ENCODE results near the gene SNRNP35.
A peak's percentile ranks its signal among the peaks of the same experiment; 100 is the strongest.

Gene SNRNP35

DNA sequence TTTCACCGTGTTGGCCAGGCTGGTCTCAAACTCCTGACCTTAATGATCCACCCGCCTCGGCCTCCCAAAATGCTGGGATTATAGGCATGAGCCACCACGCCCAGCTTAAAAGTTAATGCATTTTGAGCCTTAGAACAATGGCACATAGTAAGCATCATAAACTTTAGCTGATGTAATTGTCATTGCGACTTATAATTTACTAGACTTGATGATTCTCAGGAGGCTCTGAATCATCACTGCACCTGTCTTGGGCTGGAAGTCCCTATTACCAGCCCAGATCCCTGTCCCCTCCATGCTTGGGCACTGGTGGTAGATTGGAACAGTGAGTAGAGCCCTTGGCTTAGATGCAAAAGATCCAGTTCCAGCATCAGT is 47.9 kb upstream of the SNRNP35 start:
- TF ChIP-seq PPARA (CRISPR knock-in tag; IDR thresholded peaks at IDR 0.05; ENCODE audit: borderline replicate concordance) (no peak), ESRRG (CRISPR knock-in tag; IDR thresholded peaks at IDR 0.05) (no peak), ZFP3 (CRISPR knock-in tag; IDR thresholded peaks at IDR 0.05) (no peak), GLIS3 (CRISPR knock-in tag; IDR thresholded peaks at IDR 0.05) (no peak), SNAI2 (CRISPR knock-in tag; IDR thresholded peaks at IDR 0.05) (no peak), OSR1 (CRISPR knock-in tag; IDR thresholded peaks at IDR 0.05) (no peak), ZNF70 (CRISPR knock-in tag; IDR thresholded peaks at IDR 0.05) (no peak), TOX (CRISPR knock-in tag; IDR thresholded peaks at IDR 0.05; ENCODE audit: borderline replicate concordance) (no peak), ZNF565 (CRISPR knock-in tag; conservative IDR thresholded peaks at IDR 0.05; ENCODE audit: low read depth) (no peak), ZFP30 (CRISPR knock-in tag; IDR thresholded peaks at IDR 0.05) (no peak), RARB (CRISPR knock-in tag; IDR thresholded peaks at IDR 0.05) (no peak), CREB5 (CRISPR knock-in tag; IDR thresholded peaks at IDR 0.05; ENCODE audit: low read depth) (no peak), ZNF8 (CRISPR knock-in tag; IDR thresholded peaks at IDR 0.05) (no peak), CSDC2 (CRISPR knock-in tag; IDR thresholded peaks at IDR 0.05) (no peak), CSRNP3 (CRISPR knock-in tag; IDR thresholded peaks at IDR 0.05) (no peak), ARNTL (CRISPR knock-in tag; IDR thresholded peaks at IDR 0.05; ENCODE audit: borderline replicate concordance, low read depth) (no peak), ZC3H10 (CRISPR knock-in tag; IDR thresholded peaks at IDR 0.05) (no peak), TCF4 (CRISPR knock-in tag; IDR thresholded peaks at IDR 0.05; ENCODE audit: borderline replicate concordance) (no peak), ISL1 (CRISPR knock-in tag; IDR thresholded peaks at IDR 0.05) (no peak)
- TF ChIP-seq, protein P1, sequence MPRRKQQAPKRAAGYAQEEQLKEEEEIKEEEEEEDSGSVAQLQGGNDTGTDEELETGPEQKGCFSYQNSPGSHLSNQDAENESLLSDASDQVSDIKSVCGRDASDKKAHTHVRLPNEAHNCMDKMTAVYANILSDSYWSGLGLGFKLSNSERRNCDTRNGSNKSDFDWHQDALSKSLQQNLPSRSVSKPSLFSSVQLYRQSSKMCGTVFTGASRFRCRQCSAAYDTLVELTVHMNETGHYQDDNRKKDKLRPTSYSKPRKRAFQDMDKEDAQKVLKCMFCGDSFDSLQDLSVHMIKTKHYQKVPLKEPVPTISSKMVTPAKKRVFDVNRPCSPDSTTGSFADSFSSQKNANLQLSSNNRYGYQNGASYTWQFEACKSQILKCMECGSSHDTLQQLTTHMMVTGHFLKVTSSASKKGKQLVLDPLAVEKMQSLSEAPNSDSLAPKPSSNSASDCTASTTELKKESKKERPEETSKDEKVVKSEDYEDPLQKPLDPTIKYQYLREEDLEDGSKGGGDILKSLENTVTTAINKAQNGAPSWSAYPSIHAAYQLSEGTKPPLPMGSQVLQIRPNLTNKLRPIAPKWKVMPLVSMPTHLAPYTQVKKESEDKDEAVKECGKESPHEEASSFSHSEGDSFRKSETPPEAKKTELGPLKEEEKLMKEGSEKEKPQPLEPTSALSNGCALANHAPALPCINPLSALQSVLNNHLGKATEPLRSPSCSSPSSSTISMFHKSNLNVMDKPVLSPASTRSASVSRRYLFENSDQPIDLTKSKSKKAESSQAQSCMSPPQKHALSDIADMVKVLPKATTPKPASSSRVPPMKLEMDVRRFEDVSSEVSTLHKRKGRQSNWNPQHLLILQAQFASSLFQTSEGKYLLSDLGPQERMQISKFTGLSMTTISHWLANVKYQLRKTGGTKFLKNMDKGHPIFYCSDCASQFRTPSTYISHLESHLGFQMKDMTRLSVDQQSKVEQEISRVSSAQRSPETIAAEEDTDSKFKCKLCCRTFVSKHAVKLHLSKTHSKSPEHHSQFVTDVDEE (CRISPR knock-in tag; IDR thresholded peaks at IDR 0.05), result no peak
- ATAC-seq, result peak; percentile 12

GRCh38 chr12:123421314-123421713 is 36.6 kb upstream of the SNRNP35 start:
- no peak for ATAC-seq
- no peak for TF ChIP-seq OSR1 (CRISPR knock-in tag; IDR thresholded peaks at IDR 0.05)
- TF ChIP-seq CREB5 (CRISPR knock-in tag; IDR thresholded peaks at IDR 0.05; ENCODE audit: low read depth), result no peak
- no peak for TF ChIP-seq RARB (CRISPR knock-in tag; IDR thresholded peaks at IDR 0.05)
- TF ChIP-seq ISL1 (CRISPR knock-in tag; IDR thresholded peaks at IDR 0.05), result no peak
- no peak for TF ChIP-seq PPARA (CRISPR knock-in tag; IDR thresholded peaks at IDR 0.05; ENCODE audit: borderline replicate concordance)
- TF ChIP-seq, protein P2, sequence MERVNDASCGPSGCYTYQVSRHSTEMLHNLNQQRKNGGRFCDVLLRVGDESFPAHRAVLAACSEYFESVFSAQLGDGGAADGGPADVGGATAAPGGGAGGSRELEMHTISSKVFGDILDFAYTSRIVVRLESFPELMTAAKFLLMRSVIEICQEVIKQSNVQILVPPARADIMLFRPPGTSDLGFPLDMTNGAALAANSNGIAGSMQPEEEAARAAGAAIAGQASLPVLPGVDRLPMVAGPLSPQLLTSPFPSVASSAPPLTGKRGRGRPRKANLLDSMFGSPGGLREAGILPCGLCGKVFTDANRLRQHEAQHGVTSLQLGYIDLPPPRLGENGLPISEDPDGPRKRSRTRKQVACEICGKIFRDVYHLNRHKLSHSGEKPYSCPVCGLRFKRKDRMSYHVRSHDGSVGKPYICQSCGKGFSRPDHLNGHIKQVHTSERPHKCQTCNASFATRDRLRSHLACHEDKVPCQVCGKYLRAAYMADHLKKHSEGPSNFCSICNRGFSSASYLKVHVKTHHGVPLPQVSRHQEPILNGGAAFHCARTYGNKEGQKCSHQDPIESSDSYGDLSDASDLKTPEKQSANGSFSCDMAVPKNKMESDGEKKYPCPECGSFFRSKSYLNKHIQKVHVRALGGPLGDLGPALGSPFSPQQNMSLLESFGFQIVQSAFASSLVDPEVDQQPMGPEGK (CRISPR knock-in tag; IDR thresholded peaks at IDR 0.05; ENCODE audit: borderline replicate concordance), result no peak
- TF ChIP-seq TOX (CRISPR knock-in tag; IDR thresholded peaks at IDR 0.05; ENCODE audit: borderline replicate concordance), result no peak
- TF ChIP-seq ESRRG (CRISPR knock-in tag; IDR thresholded peaks at IDR 0.05), result no peak
- no peak for TF ChIP-seq CSRNP3 (CRISPR knock-in tag; IDR thresholded peaks at IDR 0.05)
- TF ChIP-seq ZC3H10 (CRISPR knock-in tag; IDR thresholded peaks at IDR 0.05), result no peak
- no peak for TF ChIP-seq ARNTL (CRISPR knock-in tag; IDR thresholded peaks at IDR 0.05; ENCODE audit: borderline replicate concordance, low read depth)
- TF ChIP-seq TCF4 (CRISPR knock-in tag; IDR thresholded peaks at IDR 0.05; ENCODE audit: borderline replicate concordance), result no peak
- no peak for TF ChIP-seq POU6F1 (CRISPR knock-in tag; IDR thresholded peaks at IDR 0.05; ENCODE audit: borderline replicate concordance, low read depth)
- TF ChIP-seq CSDC2 (CRISPR knock-in tag; IDR thresholded peaks at IDR 0.05), result no peak
- TF ChIP-seq ZFP30 (CRISPR knock-in tag; IDR thresholded peaks at IDR 0.05), result no peak
- no peak for TF ChIP-seq ZNF565 (CRISPR knock-in tag; conservative IDR thresholded peaks at IDR 0.05; ENCODE audit: low read depth)
- TF ChIP-seq SNAI2 (CRISPR knock-in tag; IDR thresholded peaks at IDR 0.05), result no peak
- TF ChIP-seq, protein P1 (CRISPR knock-in tag; IDR thresholded peaks at IDR 0.05), result no peak
- no peak for TF ChIP-seq BACH2 (CRISPR knock-in tag; IDR thresholded peaks at IDR 0.05; ENCODE audit: borderline replicate concordance)
- no peak for TF ChIP-seq ZFP3 (CRISPR knock-in tag; IDR thresholded peaks at IDR 0.05)
